HG03575 (cell line): ENCODE measurements around the gene STAT5B.

Experiments
- ATAC-seq: cut with Tn5 transposase; IDR thresholded peaks from one replicate; pipeline ENCODE4 v1.9.1; 2021; ENCODE audit not compliant: unreplicated experiment, insufficient number of reproducible peaks, low FRiP score; ENCODE audit errors: extremely low read depth

STAT5B gene

DNA sequence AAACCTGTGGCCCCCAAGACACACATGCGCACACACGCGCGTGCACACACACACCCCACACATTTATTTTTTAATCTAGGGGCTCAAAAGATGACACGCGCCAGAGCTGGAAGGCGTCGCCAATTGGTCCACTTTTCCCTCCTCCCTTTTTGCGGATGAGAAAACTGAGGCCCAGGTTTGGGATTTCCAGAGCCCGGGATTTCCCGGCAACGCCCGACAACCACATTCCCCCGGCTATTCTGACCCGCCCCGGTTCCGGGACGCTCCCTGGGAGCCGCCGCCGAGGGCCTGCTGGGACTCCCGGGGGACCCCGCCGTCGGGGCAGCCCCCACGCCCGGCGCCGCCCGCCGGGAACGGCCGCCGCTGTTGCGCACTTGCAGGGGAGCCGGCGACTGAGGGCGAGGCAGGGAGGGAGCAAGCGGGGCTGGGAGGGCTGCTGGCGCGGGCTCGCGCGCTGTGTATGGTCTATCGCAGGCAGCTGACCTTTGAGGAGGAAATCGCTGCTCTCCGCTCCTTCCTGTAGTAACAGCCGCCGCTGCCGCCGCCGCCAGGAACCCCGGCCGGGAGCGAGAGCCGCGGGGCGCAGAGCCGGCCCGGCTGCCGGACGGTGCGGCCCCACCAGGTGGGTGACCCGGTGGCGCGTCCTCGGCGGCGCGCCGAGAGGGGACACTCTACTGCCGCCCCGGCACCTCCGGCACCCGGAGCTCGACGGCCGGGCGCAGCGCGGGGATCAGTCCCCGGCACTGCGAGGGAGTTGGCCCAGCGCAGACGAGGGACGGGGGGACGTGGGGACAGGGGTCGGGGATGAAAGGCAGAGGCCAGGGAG, 12.0 kb upstream of the STAT5B start, which contains the start of gene STAT5A:
TSS of gene STAT5A (plus strand) at position 522 of the 826 bp plus-strand sequence. CDS start 914 bp downstream, outside the sequence.
- no peak for ATAC-seq

DNA sequence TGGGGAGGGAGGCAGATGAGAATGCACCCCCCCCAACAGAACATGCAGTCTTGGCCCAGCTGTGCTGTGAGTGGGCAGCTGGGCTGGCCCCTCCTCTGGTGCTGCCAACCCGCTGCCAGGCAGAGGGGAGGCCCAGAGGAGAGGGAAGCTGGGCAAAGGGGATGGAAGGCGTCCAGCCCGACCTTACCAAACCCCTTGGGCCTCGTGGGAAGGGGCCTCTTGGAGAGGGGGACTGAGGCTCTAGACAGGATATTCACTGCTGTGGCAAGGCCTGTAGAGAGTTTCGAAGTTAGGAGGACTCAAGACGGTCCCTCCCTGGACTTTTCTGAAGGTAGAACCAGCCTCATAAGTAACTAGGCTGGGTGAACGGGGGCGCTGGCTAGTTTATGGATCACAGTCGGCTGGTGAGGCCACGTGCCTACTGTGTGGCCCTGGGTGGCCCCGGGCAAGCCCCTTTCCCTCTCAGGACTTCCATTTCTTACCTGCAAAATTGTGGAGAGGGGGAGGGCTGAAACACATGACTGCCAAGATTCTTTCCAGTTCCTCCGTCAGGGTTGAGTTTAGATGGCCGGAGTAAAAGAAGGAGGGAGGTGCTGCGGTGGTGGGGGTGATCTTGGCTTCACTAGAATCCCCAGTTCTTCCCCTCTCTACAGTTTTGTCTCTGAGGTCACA, 11.2 kb upstream of the STAT5B start:
- ATAC-seq: no peak

DNA sequence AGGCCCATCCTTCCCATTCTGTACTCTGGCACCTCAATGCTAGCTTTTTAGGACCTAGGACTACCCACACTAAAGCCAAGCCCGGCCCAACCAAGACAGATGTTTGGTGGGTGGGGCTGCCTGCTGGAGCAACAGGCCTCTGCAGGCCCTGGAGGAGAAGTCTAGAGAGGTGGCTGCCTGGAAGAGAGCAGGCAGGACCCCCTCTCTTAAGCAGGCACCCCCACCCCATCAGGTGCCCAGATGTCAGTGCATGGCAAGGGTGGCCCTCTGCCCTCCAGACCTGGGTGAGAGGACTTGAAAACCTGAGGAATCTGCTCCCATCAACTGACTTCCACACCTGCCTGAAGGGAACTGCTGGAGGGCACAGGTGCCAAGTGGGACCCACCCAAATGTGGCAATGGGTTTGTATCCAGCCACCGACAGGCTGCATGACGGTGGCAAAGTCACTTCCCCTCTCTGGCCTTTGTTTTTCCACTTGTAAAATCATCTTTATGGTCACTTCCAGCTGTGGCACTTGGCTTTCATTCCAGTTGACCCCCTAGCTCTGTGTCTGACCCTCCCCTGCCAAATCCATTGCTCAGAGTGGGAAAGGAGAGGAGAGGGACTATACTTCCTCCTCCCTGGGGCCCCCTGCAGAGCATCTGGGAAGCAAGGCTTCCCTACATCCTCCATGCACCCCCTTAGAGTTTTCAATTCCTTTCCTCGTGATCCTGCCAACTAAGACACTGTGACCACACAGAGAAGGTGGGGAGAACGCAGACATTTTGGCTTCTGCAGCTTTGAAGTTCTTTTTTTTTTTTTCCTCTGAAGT, 10.4 kb upstream of the STAT5B start:
- ATAC-seq: no peak

DNA sequence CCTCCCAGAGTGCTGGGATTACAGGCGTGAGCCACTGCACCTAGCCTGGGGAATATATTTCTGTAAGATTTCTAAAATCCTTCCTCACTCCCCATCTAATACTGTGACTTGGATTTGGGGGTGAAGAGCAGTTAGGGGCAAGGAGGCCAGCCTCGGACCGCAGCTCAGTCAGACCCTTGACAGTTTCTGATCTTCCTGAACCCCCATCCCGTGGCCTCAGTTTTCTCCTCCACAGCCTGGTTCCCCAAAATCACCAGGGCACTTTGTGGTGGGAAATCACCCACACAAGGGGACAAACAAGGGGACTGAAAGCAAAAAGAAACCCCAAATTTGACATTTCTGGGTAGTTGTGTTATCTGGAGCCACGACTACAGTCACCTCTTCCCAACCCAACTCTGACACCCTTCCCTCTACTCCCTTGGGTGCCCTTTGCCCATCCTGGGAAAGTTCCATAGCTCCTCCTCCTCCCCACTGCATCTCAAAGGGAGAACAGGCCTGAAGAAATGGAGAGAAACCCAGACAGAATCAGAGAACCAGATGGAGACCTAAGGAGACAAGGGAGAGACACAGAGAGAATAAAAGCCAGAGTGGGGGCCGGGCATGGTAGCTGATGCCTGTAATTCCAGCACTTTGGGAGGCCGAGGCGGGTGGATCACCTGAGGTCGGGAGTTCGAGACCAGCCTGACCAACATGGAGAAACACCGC, 9.3 kb upstream of the STAT5B start:
- ATAC-seq: no peak

DNA sequence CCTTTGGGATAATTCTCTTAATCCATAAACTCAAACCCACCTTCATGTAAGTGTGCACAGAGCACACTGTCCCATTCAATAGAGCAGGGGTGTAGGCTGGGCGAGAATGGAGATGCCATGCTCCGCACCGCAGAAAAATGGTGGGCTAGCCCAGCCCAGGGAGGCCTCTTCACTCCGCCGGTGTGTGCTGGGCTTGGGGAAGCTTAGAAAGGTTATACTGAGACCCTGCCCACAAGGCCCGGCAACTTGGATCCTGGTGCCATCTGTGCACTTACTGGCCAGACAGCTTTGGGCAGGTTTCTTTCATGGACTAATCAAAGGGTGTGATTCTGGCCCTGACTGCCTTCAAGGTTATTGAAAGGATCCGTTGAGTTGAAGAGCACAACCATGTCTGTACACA, 8.4 kb upstream of the STAT5B start:
- ATAC-seq: no peak

DNA sequence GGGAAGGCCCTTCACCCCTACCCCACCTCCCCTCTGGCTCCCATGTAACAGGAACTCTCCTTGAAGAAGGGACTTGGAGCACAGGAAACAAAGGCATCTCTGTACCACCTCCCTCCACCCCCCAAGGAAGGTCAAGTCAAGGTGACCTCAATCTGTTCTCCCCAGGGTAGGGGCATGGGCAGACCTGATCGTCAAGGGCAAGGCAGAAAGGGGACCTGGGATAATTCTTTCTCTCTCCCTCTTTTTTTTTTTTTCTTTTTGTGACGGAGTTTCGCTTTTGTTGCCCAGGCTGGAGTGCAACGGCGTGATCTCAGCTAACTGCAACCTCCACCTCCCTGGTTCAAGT, 7.8 kb upstream of the STAT5B start:
- no peak for ATAC-seq

DNA sequence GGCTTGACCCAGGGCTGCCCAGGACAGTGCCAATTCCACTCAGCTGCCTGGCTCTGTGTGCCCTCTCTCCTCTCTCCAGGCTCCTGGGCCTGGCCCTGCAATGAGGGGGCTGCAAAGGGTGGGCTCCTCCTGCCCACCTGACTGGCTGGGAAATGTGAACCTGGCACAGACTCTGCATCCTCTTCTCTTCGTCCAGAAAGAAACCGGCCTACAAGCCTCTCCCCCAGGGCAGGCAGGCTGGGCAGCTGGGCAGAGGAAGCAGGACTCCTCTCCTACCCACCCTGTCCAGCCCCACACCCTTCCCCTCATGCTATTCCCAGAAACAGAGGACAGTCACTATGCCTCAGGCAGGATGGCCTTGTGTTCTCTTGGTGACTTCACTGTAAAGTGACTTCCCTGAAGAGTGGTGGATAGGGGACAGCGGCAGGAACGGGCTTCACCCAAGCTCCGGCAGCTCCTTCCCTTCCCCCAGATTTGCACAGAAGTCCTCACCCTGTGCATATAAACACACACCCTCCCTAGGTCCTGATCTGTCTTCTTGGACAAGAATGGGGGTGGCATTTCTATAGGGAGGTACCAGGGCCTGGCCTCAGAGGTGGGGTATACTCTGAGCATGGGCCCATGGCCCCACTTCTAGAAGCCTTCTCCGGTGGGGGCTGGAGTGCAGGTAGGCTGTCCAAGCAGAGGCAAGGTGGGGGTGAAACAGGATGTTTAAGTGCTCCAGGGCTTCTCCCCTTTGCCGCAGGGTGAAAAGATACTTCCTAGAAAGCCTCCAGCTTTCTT, 7.2 kb upstream of the STAT5B start:
- no peak for ATAC-seq

DNA sequence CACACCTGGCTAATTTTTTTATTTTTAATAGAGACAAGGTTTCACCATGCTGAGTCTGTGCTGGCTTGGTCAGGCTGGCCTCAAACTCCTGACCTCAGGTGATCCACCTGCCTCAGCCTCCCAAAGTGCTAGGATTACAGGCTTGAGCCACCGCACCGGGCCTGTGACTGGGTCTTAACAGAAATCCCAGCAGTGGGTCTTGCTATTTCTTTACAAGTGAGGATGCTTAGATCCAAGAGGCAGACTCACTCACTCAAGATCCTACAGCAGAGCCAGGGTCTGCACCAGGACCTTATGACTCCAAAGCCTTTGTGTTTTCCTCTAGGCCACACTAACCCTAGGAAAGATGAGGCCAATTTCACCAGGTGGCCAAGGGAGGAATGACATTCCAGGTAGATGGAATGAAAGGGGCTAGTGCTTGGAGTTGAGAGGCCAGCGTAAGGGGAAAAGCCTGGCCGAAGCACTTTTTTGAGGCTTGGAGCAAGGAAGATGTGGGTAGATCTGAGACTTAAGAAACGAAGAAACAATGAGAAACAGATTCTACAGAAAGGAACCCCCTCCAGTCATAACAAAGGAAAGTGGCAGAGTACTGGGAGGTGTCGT, 6.4 kb upstream of the STAT5B start:
- ATAC-seq: no peak

DNA sequence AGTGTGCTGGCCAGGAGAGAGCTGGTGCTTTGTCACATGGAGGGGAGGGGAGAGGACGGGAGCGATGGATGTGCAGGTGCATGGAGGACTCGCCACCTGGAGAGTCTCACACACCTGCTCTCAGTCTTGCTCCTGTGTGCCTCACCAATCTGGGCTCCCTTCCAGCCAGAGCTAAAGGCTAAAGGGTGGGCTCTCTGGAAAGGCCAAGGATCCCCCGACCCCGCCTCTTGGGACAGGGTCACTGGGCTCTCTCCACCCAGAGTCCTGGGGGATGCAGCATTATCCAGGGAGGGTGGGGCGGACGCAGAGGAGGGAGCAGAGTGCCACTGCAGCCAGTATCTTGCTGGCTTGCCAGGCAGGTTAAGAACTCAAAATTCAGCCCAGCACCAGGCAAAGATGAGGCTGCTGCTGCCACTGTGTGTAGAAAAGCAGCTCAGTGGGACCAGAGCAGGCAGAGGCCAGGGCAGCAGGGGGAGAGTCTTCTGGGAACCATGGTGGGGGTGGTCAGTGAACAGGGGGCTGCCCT, 5.4 kb upstream of the STAT5B start:
- ATAC-seq: no peak

DNA sequence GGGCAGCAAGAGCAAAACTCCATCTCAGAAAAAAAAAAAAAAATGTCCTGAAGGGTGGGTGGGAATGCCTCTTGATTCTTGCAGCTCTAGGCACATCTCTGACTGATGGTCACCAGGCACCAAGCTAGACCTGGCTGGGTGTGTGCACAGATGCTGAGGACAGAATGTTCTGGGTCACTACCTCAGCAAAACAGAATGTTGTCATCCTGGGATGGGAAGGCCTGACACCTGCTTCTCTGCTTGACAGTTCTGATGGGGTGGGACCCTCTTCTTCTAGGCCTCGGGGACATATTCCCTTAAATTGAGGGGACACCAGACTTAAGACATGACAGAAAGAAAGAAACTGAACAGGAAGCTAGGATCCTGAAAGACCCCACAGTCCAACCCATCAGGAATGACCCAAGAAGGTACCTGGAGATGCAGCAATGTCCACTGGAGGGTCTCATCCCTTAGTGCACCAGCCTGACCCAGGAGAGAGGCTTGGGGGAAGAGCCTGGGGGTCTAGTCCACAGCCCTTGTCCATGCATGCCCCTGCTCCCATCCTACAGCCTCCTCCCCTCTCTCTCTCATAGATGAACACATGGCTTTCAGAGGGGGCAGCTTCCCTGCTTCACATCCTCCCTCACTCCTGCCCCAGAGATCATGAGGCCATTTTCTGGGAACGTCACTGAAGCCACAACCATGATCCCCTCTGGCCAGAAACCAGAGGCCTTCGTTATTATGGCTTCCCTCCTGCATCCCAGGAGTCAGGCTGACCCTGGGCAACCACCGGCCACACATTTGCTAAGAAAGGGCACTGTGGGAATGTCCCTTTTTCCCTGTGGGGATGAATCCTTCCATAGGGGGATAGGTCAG, 3.8 kb upstream of the STAT5B start:
- ATAC-seq: no peak

DNA sequence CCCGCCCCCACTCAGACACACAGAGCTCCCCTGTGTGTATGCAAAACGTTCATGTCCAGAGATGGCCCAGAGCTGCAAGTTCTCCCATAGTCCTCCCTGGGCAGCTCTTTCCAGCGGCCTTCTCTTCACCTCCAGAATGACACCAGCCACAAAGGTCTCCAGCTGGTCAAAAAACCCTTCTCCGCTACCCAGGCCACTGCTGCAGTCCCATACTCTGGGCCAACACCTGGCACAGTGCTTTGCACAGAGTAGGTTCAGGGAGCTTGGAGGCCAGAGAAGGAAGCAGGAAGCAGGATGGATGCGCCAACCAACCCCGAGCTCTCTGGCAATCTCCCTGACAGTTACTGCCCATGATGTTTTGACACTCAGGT, 1.1 kb upstream of the STAT5B start:
- no peak for ATAC-seq

DNA sequence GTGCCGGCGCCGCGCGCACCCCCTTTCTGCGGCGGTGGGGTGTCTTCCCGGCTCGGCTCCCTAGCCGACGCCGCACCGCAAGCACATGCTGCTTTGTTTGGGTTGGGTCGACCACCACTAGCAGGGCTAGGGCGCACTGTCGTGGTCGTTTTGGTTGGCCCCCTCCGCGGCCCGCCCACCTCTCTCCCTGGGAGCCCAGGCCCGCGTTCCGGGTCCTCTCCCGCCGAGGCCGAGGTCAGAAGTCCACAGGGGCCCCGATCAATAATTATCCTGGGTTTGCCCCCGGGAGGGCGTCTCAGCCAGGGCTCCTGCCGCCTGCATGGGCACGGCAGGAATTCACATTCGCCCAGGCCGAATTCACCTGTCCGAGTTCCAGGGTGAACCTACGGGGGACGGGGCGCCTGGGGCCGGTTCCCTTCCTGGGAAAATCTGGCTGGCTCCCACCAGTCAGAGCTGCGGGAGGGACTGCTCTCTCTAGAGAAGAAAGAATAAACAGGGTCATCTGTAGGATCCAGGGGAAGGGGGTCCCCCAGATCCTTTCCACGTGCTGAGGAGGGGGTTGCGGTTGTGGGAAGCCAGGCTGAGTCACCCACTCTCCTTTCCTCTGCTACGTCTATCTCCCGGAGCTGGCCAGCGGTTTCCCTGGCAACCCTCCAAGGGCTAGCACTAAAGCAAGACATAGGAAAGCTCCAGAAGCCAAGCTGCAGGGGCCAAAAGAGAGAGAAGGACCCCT, 584 bp upstream of the STAT5B start:
- ATAC-seq: no peak

DNA sequence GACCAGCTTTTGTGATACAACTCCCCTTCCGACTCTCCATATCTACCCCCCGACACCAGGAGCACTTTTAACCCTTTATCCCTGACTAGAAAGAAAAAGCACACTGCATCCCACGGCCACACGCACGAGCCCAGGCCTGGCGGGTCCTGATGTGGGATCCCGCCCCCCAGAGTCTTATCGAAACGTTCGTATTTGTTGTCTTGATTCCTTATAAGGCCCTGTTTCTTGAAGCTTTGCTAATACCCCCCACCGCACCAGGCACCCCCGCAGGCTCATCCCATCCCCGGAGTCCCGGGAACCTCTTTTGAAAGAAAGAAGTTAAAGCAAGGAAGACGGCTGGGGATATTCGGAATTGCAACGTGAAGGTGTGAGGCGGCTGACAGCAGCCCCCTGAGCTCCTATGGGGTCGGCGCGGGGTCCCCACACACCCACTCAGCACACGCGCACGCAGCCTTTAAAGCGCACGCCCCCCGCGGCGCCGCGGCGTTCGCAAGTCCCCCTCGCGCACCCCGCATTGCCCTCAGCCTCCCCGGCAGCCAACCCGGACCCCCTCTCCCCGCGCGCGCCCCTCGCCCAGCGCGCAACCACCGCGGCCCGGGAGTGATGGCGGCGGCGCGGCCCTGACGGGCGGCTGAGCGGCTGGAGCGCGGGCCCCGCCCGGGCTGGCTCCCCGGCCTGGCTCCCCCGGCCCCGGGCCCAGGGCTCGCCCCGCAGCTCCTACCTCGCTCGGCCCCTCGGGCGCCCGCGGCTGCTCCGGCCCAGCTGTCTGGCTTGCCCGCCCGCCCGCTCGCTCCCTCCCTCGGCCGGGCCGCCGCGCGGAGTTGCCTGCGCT, 448 bp downstream of the STAT5B start:
- no peak for ATAC-seq

DNA sequence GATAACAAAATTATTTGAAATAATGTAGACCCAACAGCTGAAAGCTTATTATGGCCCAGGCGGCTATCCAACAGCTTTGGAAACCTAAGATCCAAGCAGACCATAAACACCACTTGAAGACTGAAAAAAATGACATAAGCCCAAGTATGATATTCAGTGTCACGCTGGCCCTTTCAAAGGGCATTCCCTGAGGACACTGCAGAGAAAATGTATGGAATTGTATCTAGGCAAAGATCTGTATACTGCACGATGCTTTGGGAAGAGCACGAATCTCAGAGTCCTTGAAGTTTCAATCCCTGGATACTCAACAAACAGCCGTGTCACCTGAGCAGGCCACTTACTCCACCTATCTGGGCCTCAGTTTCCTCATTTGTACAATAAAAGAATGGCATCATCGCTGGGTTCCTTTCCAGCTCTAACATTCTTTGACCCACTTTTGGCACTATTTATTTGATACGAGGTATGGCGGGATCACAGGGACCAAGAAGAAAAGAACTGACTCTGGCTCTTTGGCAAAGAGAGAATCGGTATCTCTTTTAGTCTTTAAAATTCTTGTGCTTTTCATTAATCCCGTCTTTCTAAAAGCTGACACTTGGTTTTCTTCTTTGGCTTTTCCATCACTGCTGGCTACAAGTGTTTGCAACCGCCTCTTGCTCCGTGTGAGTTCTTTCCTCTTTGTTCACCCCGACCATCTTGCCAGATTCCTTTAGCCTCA, 1.2 kb downstream of the STAT5B start:
- no peak for ATAC-seq

DNA sequence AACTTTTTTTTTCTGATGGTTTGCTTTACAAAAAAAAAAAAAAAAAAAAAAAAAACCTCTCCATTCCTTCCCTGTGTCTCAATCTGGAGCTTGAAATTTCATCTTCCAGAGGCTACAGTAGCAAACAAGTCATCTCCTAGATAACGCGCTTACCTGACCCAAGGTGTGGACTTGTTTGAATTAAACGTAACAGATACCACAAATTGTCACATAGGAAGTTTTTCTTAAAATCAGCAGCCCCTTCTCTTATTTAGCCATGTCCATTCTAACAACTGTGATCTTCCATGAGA, 2.0 kb downstream of the STAT5B start:
- no peak for ATAC-seq
